ENCODE measurements around the gene RAP1B. TPM values are rescaled to one million over a fixed set of nuclear protein-coding genes. Genes with fewer than 3 reads are reported as not detected.

The RAP1B gene
- total RNA-seq, 1 donor from 2014 or later: 252 TPM

DNA sequence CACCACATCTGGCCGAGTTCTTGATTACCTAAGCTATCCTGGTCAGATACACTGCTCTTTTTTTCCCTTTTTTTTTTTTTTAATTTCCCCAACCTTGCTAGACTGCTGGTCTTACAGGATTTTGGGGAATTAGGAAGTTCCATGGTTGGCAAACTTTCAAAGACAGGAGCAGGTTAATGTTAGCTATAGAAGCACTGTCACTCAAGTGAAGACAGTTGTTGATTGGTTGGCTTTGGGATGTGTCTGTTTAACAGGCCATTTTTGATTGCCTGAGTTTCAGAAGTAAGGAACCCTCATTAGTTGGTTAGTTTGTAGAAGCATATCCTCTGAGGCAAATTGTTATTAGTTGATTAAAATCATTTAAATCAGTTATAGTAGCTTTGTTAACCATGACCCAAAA is 36.8 kb downstream of the RAP1B start:
- no peak overlapping the region for H3K4me2 ChIP-seq
- H3K27ac ChIP-seq: no peak overlapping the region
- no peaks in the 10 kb centered on the region for H3K9me3 Mint-ChIP-seq
- peaks cover 12% of the 10 kb centered on the region for H3K36me3 ChIP-seq
- DNase-seq (ENCODE audit: low spot score): no peak
- no peaks in the 10 kb centered on the region for H3F3A ChIP-seq (ENCODE audit: low read depth)
- no peaks in the 10 kb centered on the region for H3K27me3 ChIP-seq
- H4K20me1 ChIP-seq (ENCODE audit: low read depth): peaks cover 19% of the 10 kb centered on the region
- H3K36me3 Mint-ChIP-seq: peaks cover 18% of the 10 kb centered on the region
- H3K4me3 Mint-ChIP-seq: no peak overlapping the region
- H3K9me3 ChIP-seq (ENCODE audit: low read depth): no peaks in the 10 kb centered on the region
- no peak overlapping the region for H3K4me3 ChIP-seq
- TF ChIP-seq, protein P1, sequence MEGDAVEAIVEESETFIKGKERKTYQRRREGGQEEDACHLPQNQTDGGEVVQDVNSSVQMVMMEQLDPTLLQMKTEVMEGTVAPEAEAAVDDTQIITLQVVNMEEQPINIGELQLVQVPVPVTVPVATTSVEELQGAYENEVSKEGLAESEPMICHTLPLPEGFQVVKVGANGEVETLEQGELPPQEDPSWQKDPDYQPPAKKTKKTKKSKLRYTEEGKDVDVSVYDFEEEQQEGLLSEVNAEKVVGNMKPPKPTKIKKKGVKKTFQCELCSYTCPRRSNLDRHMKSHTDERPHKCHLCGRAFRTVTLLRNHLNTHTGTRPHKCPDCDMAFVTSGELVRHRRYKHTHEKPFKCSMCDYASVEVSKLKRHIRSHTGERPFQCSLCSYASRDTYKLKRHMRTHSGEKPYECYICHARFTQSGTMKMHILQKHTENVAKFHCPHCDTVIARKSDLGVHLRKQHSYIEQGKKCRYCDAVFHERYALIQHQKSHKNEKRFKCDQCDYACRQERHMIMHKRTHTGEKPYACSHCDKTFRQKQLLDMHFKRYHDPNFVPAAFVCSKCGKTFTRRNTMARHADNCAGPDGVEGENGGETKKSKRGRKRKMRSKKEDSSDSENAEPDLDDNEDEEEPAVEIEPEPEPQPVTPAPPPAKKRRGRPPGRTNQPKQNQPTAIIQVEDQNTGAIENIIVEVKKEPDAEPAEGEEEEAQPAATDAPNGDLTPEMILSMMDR (IDR thresholded peaks at IDR 0.05): no peak
- TF ChIP-seq EZH2 (IDR thresholded peaks at IDR 0.05) (no peak), EZH2phosphoT487 (IDR thresholded peaks at IDR 0.05) (no peak)
- no peak overlapping the region for H3K9ac ChIP-seq
- H3K27me3 Mint-ChIP-seq (ENCODE audit: insufficient read depth, low read depth): no peaks in the 10 kb centered on the region
- no peaks in the 10 kb centered on the region for H3K4me1 Mint-ChIP-seq
- no peak overlapping the region for H3K27ac Mint-ChIP-seq
- no peaks in the 10 kb centered on the region for H3K4me1 ChIP-seq
- H2AFZ ChIP-seq (replicated peaks): no peak overlapping the region
- H3K79me2 ChIP-seq (ENCODE audit: low read depth): peaks cover 92% of the 10 kb centered on the region

GRCh38 chr12:68648179-68648578 is 37.5 kb downstream of the RAP1B start:
- no peak overlapping the region for H2AFZ ChIP-seq (replicated peaks)
- no peak for DNase-seq (ENCODE audit: low spot score)
- Mint-ChIP-seq H3K9me3 (no peaks in the 10 kb centered on the region), H3K4me1 (no peaks in the 10 kb centered on the region), H3K27me3 (ENCODE audit: insufficient read depth, low read depth) (no peaks in the 10 kb centered on the region), H3K4me3 (no peak overlapping the region), H3K36me3 (peaks cover 17% of the 10 kb centered on the region), H3K27ac (no peak overlapping the region)
- H3K9ac ChIP-seq: no peak overlapping the region
- no peak overlapping the region for H3K4me2 ChIP-seq
- H3K4me3 ChIP-seq: no peak overlapping the region
- H3K9me3 ChIP-seq (ENCODE audit: low read depth): no peaks in the 10 kb centered on the region
- H3K27me3 ChIP-seq: no peaks in the 10 kb centered on the region
- H3K27ac ChIP-seq: no peak overlapping the region
- TF ChIP-seq, protein P1 (IDR thresholded peaks at IDR 0.05): no peak
- no peak for TF ChIP-seq EZH2 (IDR thresholded peaks at IDR 0.05)
- TF ChIP-seq EZH2phosphoT487 (IDR thresholded peaks at IDR 0.05): no peak
- peaks cover 89% of the 10 kb centered on the region for H3K79me2 ChIP-seq (ENCODE audit: low read depth)
- H3K4me1 ChIP-seq: no peaks in the 10 kb centered on the region
- no peaks in the 10 kb centered on the region for H3F3A ChIP-seq (ENCODE audit: low read depth)
- H3K36me3 ChIP-seq: peaks cover 12% of the 10 kb centered on the region
- peaks cover 19% of the 10 kb centered on the region for H4K20me1 ChIP-seq (ENCODE audit: low read depth)

GRCh38 chr12:68665016-68665569 is 54.4 kb downstream of the RAP1B start:
- peaks cover 8% of the 10 kb centered on the region for H3K36me3 Mint-ChIP-seq
- H3K4me2 ChIP-seq: no peak overlapping the region
- no peak for DNase-seq (ENCODE audit: low spot score)
- H4K20me1 ChIP-seq (ENCODE audit: low read depth): no peaks in the 10 kb centered on the region
- peaks cover 5% of the 10 kb centered on the region for H3K36me3 ChIP-seq
- no peak overlapping the region for H3K9ac ChIP-seq
- no peaks in the 10 kb centered on the region for H3K9me3 Mint-ChIP-seq
- H3F3A ChIP-seq (ENCODE audit: low read depth): peaks cover 7% of the 10 kb centered on the region
- H3K4me3 Mint-ChIP-seq: no peak overlapping the region
- no peaks in the 10 kb centered on the region for H3K9me3 ChIP-seq (ENCODE audit: low read depth)
- no peak overlapping the region for H3K27ac Mint-ChIP-seq
- TF ChIP-seq EZH2phosphoT487 (IDR thresholded peaks at IDR 0.05) (no peak), EZH2 (IDR thresholded peaks at IDR 0.05) (no peak)
- TF ChIP-seq, protein P1 (IDR thresholded peaks at IDR 0.05): no peak
- H3K79me2 ChIP-seq (ENCODE audit: low read depth): no peaks in the 10 kb centered on the region
- H3K27me3 ChIP-seq: no peaks in the 10 kb centered on the region
- no peaks in the 10 kb centered on the region for H3K4me1 ChIP-seq
- H3K27ac ChIP-seq: no peak overlapping the region
- no peaks in the 10 kb centered on the region for H3K4me1 Mint-ChIP-seq
- H3K27me3 Mint-ChIP-seq (ENCODE audit: insufficient read depth, low read depth): peaks cover 2% of the 10 kb centered on the region
- H2AFZ ChIP-seq (replicated peaks): no peak overlapping the region
- H3K4me3 ChIP-seq: no peak overlapping the region
